Measurements from ENCODE around the gene SDK2.

SDK2 gene

DNA sequence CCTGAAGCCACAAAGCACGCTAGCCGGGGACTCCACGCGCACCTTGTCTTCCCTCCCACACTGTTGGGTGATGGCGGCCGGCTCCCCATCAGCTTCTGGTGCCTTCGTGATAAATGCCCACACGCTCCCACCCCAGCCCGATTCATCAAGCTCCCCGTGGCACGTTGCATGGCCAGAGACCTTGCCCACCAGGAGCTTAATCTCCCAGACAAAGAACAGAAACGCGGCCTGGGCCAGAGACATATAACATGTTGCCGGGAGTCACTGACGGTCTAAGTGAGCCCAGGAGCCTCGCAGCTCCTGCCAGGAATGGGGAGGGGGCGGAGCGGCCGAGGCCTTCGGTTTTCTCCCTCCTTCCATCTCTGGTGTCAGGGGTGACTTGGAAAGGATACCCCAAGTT, 93.1 kb downstream of the SDK2 start:
- no peak for DNase-seq

DNA sequence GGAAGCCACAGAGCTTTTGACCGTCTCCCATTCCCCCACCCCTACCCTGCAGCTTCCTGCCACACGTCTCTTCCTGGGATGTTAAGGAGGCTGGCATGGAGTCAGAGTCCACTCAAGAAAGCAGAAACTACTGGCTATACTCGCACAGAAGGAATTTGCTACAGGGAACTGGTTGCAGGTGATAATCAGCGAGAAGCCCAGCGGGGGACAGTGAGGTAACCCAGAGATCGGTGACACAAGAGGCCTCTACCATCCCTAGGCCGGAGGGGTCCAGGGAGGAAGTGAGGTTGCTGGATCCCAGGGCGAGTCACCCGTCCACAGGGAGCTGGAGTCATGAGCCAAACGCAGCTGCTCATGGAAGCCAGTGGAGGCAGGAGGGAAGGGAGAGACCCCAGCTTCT, 93.7 kb downstream of the SDK2 start:
- DNase-seq, result no peak

DNA sequence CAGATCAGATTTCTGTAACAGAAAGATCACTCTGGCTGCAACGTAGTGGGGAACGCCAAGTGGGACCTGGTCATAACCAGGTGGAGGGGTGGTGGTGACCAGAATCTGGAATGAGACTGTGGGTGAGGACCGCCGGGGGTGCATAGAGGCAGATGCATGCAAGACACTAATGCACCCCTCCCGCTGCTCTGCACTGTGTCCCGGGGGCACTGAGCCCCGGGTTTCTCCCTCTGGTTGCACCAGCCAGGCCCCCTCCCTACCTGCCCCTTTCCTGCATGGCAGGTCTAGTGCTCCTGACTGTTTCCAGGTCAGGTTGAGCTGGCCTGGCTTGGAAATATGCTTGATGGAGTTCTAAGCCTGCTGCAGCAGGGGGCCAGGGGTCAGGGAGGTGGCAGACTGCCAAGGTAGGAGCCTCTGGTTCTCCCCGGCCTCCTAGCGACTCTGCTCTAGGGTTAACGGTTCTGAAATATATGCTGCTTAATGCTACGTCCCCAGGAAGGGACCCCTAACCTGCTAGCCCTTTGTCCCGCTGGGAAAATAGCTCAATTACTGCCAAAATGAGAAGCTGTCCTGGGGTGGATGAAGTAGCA, 94.3 kb downstream of the SDK2 start:
- no peak for DNase-seq

DNA sequence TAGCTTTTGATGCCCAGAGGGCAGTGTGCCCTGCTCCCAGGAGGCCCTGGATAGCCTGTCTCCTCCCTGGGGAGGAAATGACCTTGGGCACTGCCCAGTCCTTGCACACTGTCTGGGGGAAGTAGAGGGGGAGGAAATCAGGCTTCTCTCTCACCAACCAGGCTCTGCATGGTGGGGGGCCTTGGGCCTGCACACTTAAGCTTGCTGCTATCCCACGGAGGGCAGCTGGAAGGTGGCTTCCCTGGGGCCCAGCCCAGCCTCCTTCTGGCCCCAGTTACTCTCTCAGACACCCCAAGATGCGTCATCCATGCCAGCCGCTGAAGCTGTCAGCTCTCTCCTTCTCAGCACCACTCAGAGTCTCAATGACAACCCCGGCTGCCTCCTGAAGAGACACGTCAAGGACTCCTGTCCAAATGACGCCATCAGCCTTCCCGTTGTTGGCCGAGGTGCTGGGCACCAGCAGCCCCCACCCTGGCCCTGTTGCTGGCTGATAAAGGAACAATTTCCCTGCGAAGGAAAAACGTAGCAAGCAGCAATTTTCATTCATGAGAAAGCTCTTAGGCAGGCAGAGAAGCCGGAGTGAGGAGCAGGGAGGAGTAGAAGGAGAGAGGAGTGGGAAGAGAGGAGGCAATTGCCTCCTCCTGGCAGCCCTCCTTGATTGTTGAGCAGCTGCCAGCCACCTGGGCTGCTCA, 95.5 kb downstream of the SDK2 start:
- no peak for DNase-seq

DNA sequence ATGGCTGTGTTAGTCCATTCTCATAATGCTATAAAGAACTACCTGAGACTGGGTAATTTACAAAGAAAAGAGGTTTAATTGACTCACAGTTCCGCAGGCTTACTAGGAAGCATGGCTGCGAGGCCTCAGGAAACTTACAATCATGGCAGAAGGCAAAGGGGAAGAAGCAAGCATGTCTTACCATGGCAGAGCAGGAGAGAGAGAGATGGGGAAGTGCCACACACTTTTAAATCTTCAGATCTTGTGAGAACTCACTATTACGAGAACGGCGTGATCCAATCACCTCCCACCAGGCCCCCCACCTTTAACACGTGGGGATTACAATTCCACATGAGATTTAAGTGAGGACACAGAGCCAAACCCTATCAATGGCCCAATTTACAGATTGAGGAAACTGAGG, 96.5 kb downstream of the SDK2 start:
- no peak for DNase-seq

DNA sequence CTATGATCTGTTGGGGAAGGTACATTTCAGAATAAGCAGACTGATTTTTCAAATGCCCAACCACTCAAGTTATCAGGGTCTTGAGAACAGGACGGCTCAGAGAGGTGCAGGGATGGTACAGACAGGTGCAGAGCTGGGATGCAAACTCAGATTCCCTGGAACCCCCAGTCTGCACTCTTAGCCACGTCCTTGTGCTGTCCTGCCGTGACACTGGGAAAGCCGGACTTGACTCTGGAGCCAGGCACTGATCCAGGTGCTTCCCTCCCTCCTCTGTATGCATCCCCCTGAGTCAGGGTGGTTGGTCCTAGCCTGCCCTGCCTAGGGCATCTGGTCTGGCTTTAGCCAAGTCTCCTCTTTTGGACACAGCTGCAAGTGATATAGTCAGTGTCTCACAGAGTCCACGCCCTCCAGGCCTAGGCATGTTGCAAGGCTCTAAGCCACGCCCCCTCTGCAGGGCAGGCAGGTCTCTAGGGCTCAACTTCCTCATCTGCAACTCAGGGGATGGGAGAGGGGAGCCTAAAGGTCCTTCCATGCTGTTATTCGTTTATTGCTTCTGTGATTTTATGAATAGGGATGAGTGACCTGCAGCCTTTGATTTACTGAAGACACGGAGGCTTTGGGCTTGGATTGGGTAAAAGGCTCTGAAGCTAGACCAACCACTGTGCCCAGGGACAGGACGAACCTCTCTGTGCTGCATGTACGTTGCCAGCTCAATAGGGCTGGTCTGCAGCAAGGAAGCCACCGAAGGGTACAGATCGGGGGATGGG, 97.3 kb downstream of the SDK2 start:
- DNase-seq, result peak; percentile 68 to 83

DNA sequence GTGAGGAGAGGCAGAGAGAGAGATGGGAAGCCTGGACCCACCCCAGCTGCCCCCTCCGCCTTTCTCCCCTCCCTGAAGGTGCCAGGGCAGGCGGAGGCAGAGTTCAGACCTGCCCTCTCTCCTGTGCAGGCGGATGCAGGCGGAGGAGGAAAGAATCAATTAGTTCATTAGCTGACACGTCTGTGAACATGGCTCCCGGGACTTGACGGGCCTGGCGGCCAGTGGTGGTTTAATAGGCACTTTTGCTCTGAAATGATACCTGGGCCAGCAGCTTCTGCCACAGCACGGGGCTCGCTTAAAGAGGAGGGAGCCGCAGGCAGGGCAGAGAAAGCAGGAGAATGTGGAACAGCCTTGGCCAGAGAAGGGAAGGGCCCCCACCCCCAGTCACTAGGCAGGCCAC, 98.1 kb downstream of the SDK2 start:
- no peak for DNase-seq

DNA sequence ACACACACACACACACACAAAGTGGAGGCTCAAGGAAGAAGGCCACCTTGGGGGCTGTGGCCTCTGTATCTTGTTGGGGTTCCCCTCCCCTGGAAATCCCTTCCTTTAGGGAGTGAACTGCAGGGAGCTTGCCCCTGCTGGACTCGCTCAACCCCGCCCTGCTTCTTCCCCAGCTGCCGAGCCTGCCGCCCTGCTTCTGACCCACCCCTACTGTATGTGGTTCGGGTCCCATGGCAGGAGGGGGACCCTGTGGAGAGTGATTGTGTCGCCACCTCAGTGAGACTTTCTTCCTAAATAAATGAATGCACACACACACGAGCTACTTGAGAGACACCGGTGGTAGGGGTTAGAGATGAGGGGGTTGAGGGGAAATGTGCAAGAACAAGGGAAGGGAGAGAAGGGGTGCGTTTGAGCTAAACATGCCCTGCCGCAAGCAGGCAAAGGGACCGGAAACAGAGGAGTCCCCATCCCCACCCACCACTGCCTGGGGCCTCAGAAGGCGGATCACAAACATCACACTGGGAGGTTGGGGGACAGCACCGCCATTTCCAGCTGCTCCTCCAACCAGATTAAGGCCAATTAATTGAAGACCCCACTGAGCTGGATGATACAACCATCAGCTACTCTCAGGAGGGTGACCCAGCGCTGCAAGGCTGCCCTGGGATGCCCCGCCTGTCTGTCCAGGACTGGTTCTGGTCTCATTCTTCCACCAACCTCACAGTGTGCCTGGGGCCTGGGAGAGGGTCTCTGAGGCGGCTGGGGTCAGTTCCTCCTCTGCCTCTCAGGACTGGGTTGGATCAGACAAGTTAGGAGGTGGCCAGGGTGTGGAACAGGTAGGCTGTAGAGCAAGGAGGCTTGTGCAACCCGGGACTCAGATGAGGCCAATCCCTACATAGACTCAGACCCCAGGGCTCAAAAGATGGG, 98.9 kb downstream of the SDK2 start:
- DNase-seq, result no peak

DNA sequence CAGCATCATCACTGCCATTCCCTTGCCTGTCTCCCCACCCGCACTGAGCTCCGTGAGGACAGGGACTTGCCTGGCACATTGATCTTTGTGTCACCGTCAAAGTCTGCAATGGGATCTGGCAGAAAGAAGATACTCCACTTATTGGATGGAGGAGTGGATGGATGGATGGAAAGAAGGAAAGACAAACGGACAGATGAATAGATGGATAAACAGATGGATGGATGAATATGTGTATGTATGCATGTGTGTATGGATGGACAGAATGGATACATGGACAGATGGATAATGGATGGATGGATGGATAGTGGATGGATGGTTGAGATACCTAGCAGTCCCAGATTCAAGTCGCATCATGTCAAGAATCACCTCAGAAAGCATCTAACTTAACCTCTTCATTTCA, 99.9 kb downstream of the SDK2 start:
- DNase-seq, result no peak

DNA sequence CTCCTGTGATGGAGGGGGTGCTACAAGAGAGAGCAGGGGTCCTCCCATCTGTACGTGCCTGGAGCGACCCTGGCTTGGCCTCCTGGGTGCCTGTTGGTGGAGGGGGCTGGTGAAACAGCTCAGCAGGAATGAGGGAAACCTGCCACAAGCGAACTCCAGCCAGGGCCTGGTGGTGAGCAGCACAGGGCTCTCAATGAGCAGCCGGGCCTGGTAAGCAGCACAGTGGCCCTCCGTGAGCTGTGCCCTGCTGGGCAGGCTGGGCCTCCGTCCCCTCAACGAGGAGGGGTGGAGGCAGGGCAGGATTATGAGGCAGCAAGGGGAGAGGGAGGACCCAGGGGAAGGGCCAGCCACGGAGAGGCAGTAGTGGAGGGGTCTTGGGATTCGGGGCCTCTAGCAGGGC, 101.9 kb downstream of the SDK2 start:
- DNase-seq, result no peak

DNA sequence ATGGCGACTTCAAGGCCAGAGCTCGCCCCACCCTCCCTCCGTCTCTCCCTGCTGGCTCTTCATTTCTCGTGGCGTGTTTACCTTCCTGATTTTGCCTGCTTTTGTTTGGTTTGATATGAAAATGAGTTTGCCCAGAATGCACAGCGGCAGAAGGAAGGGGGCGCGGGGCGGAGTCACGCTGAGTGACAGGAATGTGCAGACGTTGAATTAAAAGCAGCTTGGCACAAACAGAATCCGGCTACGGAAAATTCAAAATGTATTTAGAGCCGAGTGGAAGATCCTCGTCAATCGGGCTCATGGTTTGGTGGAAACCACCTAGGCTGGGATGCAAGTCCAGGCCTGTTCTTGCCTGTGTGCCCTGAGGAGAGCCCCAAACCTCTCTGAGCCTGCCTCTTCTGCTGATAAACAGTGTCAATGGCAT, 102.7 kb downstream of the SDK2 start:
- DNase-seq, result no peak

DNA sequence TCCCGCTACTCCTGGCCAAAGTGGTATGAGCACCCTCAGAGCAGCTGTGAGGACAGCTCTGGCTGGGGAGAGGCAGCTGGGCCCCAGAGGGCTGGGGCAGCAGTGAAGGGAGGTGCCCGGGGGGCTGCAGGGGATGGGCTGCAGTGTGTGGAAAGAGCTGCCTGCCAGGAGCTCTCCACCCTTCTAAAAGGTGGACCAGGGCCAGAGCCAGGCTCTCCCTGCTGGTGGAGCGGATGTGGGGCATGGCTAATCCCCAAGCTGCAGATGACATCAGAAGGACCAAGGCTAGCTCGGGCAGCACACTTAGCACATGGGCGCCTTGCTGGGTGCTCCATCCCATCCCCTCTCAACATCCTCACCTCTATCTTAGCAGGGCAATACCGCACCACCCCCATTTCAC, 103.1 kb downstream of the SDK2 start:
- no peak for DNase-seq

DNA sequence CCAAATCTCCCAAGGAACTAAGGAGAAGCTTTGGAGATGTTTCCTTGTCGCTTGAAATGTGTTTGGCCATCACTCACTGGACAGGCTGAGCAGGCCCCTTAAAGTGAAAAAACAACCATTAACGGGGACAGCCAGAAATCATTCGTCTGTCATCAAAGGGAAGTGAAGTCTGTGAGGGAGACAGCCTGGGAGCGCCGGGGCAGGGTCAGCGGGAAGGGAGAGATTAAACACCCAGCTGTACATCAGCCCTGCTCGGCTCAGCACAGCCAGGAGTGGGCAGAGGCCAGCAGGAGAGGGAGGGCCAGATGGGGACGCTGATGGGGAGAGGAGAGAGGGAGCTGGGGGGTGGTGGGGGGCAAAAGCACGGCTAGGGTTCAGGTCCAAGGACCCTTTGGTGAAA, 105.1 kb downstream of the SDK2 start:
- DNase-seq, result no peak

DNA sequence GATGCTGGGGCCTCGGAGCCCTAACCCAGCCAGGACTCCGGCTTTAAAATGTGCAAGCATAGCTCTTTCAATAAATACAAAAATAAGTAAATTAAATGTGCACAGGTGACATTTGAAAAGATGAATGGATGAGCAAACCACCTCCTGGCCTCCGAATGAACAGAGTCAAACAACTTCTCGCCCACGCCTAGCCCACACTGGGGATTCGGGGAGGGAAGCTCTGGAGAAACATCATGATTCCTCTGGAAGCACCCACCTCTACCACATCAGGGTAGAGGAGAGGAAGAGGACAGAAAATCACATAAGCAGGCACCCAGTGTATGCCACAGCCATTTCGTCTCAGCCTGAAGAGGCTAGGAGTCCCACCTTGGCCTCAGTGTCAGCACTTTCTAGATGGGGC, 105.8 kb downstream of the SDK2 start:
- no peak for DNase-seq

DNA sequence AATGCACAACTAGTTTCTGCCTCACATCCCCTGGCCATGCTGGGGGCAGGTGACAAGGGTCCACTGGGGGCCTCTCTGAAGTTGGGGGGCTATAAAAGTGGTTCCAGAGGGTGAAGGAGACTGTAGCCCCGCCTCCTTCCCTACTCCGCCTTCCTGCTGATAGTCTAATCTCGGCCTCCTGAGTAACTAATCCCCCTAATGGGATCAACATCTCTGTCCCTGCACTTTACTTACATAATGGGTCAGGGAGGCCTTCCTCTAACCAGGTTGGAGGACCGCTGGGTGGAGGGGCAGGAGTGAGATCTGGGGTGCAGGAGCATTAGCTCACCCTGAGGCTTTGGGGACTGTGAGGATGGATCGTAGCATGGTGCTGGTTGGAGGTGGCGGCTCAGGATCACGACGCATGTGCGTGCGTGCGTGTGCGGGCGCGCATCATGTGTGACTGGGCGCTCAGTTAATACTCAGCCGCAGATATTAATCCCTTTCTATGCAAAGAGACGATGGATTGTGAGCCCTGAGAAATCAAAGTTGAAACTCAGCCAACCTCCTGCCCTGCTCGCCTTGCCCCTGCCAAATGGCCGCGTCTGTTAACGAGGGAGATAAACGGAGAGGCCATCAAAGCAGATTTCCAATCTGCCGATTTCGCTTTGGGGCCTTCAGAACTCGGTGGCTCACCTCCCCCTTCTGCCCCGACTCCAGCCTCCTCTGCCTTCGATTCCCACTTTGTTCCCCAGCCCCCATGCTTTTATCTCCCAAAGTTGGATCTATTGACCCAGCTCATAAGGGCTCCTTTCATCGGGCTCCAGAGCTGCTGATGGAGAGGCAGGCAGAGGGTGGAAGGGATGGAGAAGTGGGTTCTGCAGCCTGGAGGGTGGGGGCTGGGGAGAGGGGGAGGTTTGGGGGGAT, 107.3 kb downstream of the SDK2 start:
- DNase-seq, result no peak

DNA sequence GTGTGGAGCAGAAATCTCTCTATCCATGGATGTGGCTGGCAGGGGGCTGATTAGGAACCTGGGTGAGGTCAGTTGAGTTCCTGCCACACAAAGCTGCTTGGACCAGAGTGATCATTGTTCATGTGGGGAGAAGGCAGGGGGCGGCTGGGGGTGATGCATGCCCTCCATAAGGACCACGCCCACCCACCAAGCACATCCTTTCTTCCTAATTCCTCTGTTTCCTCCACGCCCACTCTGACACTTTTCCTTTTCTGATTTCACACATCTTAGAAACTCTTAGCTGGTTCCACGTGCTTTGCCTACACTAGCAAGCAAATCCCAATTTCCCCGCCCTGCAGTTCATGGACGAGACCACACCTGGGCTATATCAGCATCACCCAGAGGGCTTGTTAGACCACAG, 108.5 kb downstream of the SDK2 start:
- no peak for DNase-seq

DNA sequence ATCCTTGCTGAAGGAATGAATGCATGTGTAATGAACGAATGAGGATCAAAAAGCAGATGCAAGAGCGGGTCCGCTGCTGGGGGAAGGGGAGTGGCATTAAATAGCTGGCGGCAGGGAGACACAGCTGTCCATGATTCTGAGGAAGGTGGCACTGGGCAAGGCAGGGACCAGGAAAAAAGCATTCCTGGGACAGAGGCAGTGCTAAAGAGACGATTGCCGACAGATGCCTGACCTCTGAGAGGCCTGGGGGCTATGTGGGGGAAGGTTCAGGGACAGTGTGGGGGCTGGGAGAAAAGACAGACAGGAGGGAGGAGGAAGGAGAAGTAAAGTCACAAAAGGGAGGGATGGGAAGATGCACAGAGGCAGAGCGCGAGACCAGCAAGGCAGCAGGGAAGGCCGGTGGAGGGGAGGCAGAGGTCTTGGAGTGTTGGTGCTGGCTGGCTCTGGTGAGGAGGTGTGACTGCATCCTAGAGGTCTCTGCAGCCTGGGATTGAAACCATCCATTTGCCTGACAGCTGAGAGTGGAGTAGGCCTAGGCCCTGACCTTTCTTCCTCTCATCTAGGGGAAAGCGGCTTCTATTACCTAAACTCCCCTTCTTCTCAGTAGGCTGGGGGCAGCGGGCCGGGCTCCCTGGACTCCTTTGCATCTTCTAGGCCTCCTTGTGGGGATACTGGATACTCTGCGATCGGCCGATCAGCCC, 109.9 kb downstream of the SDK2 start:
- DNase-seq, result no peak

DNA sequence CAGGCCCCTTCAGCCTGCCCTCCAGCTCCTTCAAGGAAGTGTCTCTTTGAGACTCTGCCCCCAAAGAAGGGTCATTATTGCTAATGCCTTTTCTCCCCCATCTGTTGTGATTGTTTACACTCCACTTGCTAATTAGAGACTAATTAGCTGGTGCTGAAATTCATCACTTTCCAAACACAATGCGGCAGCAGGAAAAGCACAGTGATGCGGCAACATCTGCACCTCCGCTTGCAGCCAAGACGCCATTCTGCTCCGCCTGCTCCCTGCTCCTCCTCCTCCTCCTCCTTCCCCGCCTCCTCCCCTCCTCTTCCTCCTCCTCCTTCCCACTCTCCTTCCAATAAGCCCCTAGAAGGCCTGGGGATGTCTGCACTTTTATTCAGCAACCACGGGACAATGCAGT, 110.5 kb downstream of the SDK2 start:
- no peak for DNase-seq

DNA sequence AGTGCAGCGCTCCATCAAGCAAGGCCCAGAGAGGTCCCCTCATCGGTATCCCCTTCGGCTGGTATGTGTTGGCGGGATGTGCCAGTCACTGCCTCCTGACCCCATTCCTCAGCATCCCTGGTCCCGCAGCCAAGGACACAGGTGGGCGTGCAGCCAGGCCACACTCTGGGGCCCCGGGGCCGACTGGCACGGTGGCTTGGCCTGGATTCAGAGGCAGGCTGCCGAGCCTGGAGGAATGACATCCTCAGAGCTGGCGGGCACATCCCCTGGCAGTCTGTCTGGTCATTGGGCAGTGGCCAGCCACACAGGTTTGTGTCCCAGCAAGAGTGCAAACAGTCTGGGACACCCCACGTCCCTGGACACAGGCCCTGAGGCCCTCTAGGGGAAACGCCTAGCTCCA, 111.1 kb downstream of the SDK2 start:
- no peak for DNase-seq

DNA sequence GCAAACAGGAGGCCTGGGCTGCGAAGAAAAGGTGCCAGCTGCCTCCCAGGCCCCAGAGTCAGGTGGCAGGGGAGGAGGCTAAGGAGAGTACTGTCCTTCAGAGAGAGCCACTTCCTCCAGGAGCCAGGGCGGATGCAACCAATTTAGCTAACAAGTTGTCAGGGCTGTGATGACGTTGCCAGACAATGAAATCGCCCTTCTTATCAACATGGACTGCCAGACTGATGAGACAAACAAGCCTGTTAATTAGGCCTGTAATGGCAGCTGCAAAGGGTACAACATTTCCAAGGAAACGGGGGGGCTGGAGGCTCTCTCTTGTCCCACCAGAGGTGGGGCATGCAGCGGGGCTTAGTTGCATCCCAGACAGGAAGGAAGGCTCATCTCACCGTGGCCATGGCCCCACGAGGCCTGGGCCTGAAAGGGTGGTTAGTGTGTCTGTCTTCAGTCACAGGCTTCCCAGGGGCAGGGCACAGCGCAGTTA, 111.8 kb downstream of the SDK2 start:
- no peak for DNase-seq

DNA sequence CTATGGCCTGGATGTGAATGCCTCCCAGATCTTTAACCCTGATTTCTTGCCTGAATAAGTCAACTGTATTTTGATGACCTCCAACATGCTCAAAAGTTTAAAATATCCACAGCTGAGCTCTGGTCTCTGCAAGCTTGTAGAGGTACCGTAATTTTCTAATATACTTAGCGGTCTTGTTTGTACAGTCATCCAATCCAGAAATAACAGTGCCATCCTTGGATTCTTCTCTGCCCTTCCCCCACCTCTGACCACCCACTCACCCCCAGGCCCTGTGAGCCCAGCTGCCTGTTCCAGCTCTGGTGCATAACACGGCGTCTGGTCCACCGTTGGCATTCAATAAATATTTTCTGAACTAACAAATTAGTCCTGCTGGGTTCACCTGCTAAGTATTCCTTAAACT, 113.1 kb downstream of the SDK2 start:
- DNase-seq, result no peak
